B cell (primary cell): Measurements from ENCODE around the gene LEMD1. TPM values are rescaled to one million over a fixed set of nuclear protein-coding genes. Genes with fewer than 3 reads are reported as not detected.

Source experiments
- ATAC-seq: fragments of 200-7000 bp; cut with Tn5 transposase; one replicate; pipeline ENCODE4 v1.10.0; 2021; ENCODE audit warnings: low read depth, mild to moderate bottlenecking, moderate number of reproducible peaks, moderate library complexity
- CTCF ChIA-PET: fragments of 350-600 bp; sonication (Branson Sonifier 250); formaldehyde crosslinking; loops from one replicate; lab custom pipeline; 2021; ENCODE audit warnings: antibody characterized with exemption, inconsistent platforms; lab: Charles Lee
- POLR2A ChIA-PET: fragments of 350-600 bp; sonication (Branson Sonifier 250); formaldehyde crosslinking; loops from one replicate; lab custom pipeline; 2021; ENCODE audit warnings: antibody characterized with exemption; lab: Charles Lee
- DNase-seq: peaks from one replicate; pipeline ENCODE4 v3.0.0; 2013
- H2AFZ ChIP-seq: 2 replicates; pipeline ENCODE4 v1.6.1; 2012; ENCODE audit warnings: mild to moderate bottlenecking, low read depth, low read length; ENCODE audit not compliant: insufficient read depth, poor library complexity, severe bottlenecking
- H3K27ac ChIP-seq, 2 donors: 1 replicate in 1 of 2; 2 replicates in 1 of 2; pipeline ENCODE4 v1.5.1; 2012 to 2013; ENCODE audit warnings: low read length in 2 of 2, mild to moderate bottlenecking in 2 of 2, moderate library complexity in 1 of 2
- H3K27me3 ChIP-seq, 4 experiments: fragments of 200-600 bp in 1 of 4; sonication (generic) in 1 of 4; replicated peaks in 1 of 4; 1 replicate in 2 of 4; 2 replicates in 2 of 4; pipeline versions ENCODE4 v1.6.1 to v1.7.0; 2013 to 2016; ENCODE audit warnings: low read length in 3 of 4, mild to moderate bottlenecking in 2 of 4, mixed read lengths in 1 of 4, moderate library complexity in 1 of 4; ENCODE audit not compliant: insufficient read depth in 4 of 4, control insufficient read depth in 3 of 4; ENCODE audit errors: control extremely low read depth in 1 of 4
- H3K36me3 ChIP-seq, 2 experiments: replicated peaks in 1 of 2; 1 replicate in 1 of 2; 2 replicates in 1 of 2; pipeline versions ENCODE4 v1.6.1 to v1.7.1; 2013; ENCODE audit warnings: low read length in 1 of 2; ENCODE audit not compliant: insufficient read depth in 2 of 2, control insufficient read depth in 1 of 2; ENCODE audit errors: control extremely low read depth in 1 of 2, extremely low read depth in 1 of 2
- H3K4me1 ChIP-seq, 2 donors: fragments of 200-600 bp in 1 of 2; sonication (generic) in 1 of 2; 1 replicate in 1 of 2; 2 replicates in 1 of 2; pipeline versions ENCODE4 v1.5.1 to v1.6.1; 2013 to 2017; ENCODE audit warnings: low read length in 2 of 2; ENCODE audit not compliant: control insufficient read depth in 2 of 2, insufficient read depth in 2 of 2
- H3K4me2 ChIP-seq: replicated peaks from 2 replicates; pipeline ENCODE3; 2012; ENCODE audit warnings: mild to moderate bottlenecking, low read depth, low read length; ENCODE audit not compliant: poor library complexity, severe bottlenecking
- H3K4me3 ChIP-seq, 5 experiments: fragments of 200-600 bp in 1 of 5; sonication (generic) in 1 of 5; 1 replicate in 3 of 5; 2 replicates in 2 of 5; pipeline versions ENCODE4 v1.5.1 to v1.7.0; 2011 to 2016; ENCODE audit warnings: low read length in 4 of 5, mild to moderate bottlenecking in 4 of 5, low read depth in 2 of 5, control low read depth in 1 of 5, moderate library complexity in 1 of 5; ENCODE audit not compliant: insufficient read depth in 1 of 5; ENCODE audit errors: control extremely low read depth in 1 of 5, extremely low read depth in 1 of 5
- H3K79me2 ChIP-seq: fragments of 200-600 bp; sonication (generic); one replicate; pipeline ENCODE4 v1.6.0; 2016; ENCODE audit warnings: low read length; ENCODE audit not compliant: control insufficient read depth, insufficient read depth
- H3K9ac ChIP-seq: fragments of 200-600 bp; sonication (generic); 2 replicates; pipeline ENCODE4 v1.6.1; 2017; ENCODE audit warnings: mild to moderate bottlenecking, low read length, moderate library complexity
- H3K9me3 ChIP-seq, 3 donors: one replicate each; pipeline versions ENCODE4 v1.6.1 to v1.7.1; 2013; ENCODE audit warnings: low read length in 2 of 3; ENCODE audit not compliant: control insufficient read depth in 2 of 3, insufficient read depth in 1 of 3; ENCODE audit errors: control extremely low read depth in 1 of 3
- H4K20me1 ChIP-seq: 2 replicates; pipeline ENCODE4 v1.6.0; 2012; ENCODE audit warnings: mild to moderate bottlenecking, low read length; ENCODE audit not compliant: insufficient read depth, control insufficient read depth, poor library complexity, severe bottlenecking
- H3K27ac Mint-ChIP-seq: one replicate; pipeline ENCODE4 v1.8.0; 2021; ENCODE audit warnings: mixed read lengths
- H3K27me3 Mint-ChIP-seq: one replicate; pipeline ENCODE4 v1.8.0; 2021; ENCODE audit warnings: mixed read lengths
- H3K4me1 Mint-ChIP-seq: one replicate; pipeline ENCODE4 v1.8.0; 2021; ENCODE audit warnings: mixed read lengths
- H3K4me3 Mint-ChIP-seq: one replicate; pipeline ENCODE4 v1.8.0; 2021; ENCODE audit warnings: mixed read lengths
- H3K9me3 Mint-ChIP-seq: one replicate; pipeline ENCODE4 v1.8.0; 2022; ENCODE audit warnings: mixed read lengths; ENCODE audit not compliant: insufficient read depth
- EZH2 ChIP-seq: IDR thresholded peaks from 2 replicates; pipeline ENCODE4 v1.6.1; 2012; ENCODE audit warnings: borderline replicate concordance, low read depth, mild to moderate bottlenecking, moderate library complexity, low read length; ENCODE audit not compliant: insufficient read depth, poor library complexity, severe bottlenecking
- WGBS: methylation state at CpG from one replicate; pipeline ENCODE4 v1.1.5; 2013; ENCODE audit warnings: missing lambda C conversion rate; ENCODE audit not compliant: insufficient coverage; 5-methylcytosine and 5-hydroxymethylcytosine counted together
- intact Hi-C: fragments of 100-400 bp; cut with micrococcal nuclease; formaldehyde crosslinking; loops from one replicate; pipeline ENCODE4 v1.10.0; 2022
- polyA plus RNA-seq: library from polyadenylated mRNA; depleted of rRNA; stranded (reverse); fragments of >200 nt; gene quantifications from 2 replicates; pipeline ENCODE4 v1.2.3, GENCODE V29; 2012
- total RNA-seq, 2 donors: library from RNA; stranded (reverse); fragments of 120-200 nt in 1 of 2; gene quantifications; 1 replicate in 1 of 2; 2 replicates in 1 of 2; pipeline versions ENCODE4 v1.2.3 to v1.2.4, GENCODE V29; 2013 to 2022
- TF ChIP-seq, protein P1 (sequence below): fragments of 200-600 bp; IDR thresholded peaks from one replicate; pipeline ENCODE4 v1.8.0; 2022; ENCODE audit warnings: antibody characterized with exemption, mild to moderate bottlenecking

LEMD1 gene
- total and polyA plus RNA-seq, 2 donors (not counting 1 experiment from before 2014, with no cell fraction given), result 0.57 TPM; not detected in 1

DNA sequence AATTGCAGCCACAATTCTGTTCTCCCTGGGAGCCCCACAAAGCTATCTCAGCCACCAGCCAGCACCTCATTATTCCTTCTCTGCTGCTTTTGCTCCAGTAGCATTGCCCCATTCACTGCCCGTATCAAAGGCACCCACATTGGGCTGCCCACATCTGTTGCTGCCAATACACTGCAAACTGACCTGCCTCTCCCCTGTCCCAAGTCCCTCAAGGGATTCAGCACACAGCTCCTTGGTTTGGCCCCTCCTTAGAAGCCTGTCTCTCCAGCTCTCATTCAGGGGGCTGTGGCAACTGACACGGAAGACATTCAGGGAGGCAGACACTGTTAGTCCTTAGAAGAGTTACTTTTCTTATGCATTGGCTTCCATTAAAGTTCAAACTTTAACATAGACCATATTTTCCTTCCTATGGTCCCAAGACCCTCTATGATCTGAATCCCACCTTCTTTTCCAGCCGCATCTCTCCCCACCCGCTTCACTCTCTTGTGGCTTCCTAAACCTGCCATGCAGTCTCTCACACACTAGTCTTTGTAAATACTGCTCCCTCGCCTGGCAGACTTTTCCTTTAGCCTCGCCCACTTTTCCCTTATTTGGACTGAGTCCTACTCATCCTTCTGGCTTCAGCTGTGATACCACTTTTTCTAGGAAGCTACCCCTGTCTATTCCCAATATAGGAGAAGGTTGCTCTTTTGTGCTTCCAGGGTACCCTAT lies 45.9 kb downstream of the LEMD1 start:
- H3K9me3 Mint-ChIP-seq, result no peaks in the 10 kb centered on the region
- no peak overlapping the region for H3K27ac ChIP-seq
- 65% methylated on average over 5 of the region's 6 CpGs for WGBS
- H3K4me1 Mint-ChIP-seq, result no peaks in the 10 kb centered on the region
- ChIA-PET POLR2A (no interaction called here), CTCF (interaction anchor here (0.9 to 1.1 kb wide), 2 partner anchors 22 to 110 kb away, joined by 3 read pairs; no protein-coding TSS in a partner anchor)
- no peaks in the 10 kb centered on the region for H3K9me3 ChIP-seq
- no peak for DNase-seq
- no peak for ATAC-seq
- no peak for TF ChIP-seq EZH2
- TF ChIP-seq, protein P1, sequence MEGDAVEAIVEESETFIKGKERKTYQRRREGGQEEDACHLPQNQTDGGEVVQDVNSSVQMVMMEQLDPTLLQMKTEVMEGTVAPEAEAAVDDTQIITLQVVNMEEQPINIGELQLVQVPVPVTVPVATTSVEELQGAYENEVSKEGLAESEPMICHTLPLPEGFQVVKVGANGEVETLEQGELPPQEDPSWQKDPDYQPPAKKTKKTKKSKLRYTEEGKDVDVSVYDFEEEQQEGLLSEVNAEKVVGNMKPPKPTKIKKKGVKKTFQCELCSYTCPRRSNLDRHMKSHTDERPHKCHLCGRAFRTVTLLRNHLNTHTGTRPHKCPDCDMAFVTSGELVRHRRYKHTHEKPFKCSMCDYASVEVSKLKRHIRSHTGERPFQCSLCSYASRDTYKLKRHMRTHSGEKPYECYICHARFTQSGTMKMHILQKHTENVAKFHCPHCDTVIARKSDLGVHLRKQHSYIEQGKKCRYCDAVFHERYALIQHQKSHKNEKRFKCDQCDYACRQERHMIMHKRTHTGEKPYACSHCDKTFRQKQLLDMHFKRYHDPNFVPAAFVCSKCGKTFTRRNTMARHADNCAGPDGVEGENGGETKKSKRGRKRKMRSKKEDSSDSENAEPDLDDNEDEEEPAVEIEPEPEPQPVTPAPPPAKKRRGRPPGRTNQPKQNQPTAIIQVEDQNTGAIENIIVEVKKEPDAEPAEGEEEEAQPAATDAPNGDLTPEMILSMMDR, result no peak
- intact Hi-C loops, result no loop called here
- no peaks in the 10 kb centered on the region for H3K36me3 ChIP-seq
- no peaks in the 10 kb centered on the region for H4K20me1 ChIP-seq
- H3K27ac Mint-ChIP-seq, result no peak overlapping the region
- H3K79me2 ChIP-seq, result no peaks in the 10 kb centered on the region
- H3K4me1 ChIP-seq, result no peaks in the 10 kb centered on the region
- H3K4me3 Mint-ChIP-seq, result no peak overlapping the region
- H2AFZ ChIP-seq, result no peak overlapping the region
- H3K27me3 ChIP-seq, result peaks cover 0 to 13% (median 5%) of the 10 kb centered on the region in 4 experiments
- H3K4me3 ChIP-seq, result no peak overlapping the region
- no peak overlapping the region for H3K9ac ChIP-seq
- H3K27me3 Mint-ChIP-seq, result peaks cover 54% of the 10 kb centered on the region
- H3K4me2 ChIP-seq, result no peak overlapping the region
